Measurements from ENCODE around the gene GALNT14. TPM values are rescaled to one million over a fixed set of nuclear protein-coding genes. Genes with fewer than 3 reads are reported as not detected.

The GALNT14 gene
- polyA plus RNA-seq, 1 experiment, result 0.07 TPM

GRCh38 chr2:30964334-30965005 is 173.8 kb downstream of the GALNT14 start:
- H3K4me3 ChIP-seq (ENCODE audit: low read depth, low read length), result no peak overlapping the region
- ChIA-PET POLR2A (no interaction called here), CTCF (interaction anchor here (0.6 kb wide), 1 partner anchor 799 kb away, joined by 3 read pairs; no protein-coding TSS in a partner anchor)
- no peak for DNase-seq (ENCODE audit: low read depth, low spot score)
- H3K27ac ChIP-seq (ENCODE audit: low read depth, low read length), result no peak overlapping the region
- H3K27me3 ChIP-seq (ENCODE audit: control insufficient read depth, insufficient read depth, low read length), result no peaks in the 10 kb centered on the region
- no peak for TF ChIP-seq CTCF (IDR thresholded peaks at IDR 0.05; ENCODE audit: low read depth, low read length)
- no peaks in the 10 kb centered on the region for H3K9me3 ChIP-seq (ENCODE audit: control insufficient read depth, insufficient read depth, low read length)

GRCh38 chr2:30963184-30963583 is 175.1 kb downstream of the GALNT14 start:
- POLR2A ChIA-PET, result no interaction called here
- Histone ChIP-seq H3K27me3 (ENCODE audit: control insufficient read depth, insufficient read depth, low read length) (no peaks in the 10 kb centered on the region), H3K27ac (ENCODE audit: low read depth, low read length) (no peak overlapping the region), H3K4me3 (ENCODE audit: low read depth, low read length) (no peak overlapping the region), H3K9me3 (ENCODE audit: control insufficient read depth, insufficient read depth, low read length) (no peaks in the 10 kb centered on the region)
- DNase-seq (ENCODE audit: low read depth, low spot score), result no peak
- CTCF ChIA-PET, result no interaction called here
- no peak for TF ChIP-seq CTCF (IDR thresholded peaks at IDR 0.05; ENCODE audit: low read depth, low read length)

- ChIA-PET POLR2A (no interaction called here), CTCF (no interaction called here)
- Histone ChIP-seq H3K4me3 (ENCODE audit: low read depth, low read length) (no peak overlapping the region), H3K27ac (ENCODE audit: low read depth, low read length) (no peak overlapping the region), H3K27me3 (ENCODE audit: control insufficient read depth, insufficient read depth, low read length) (no peaks in the 10 kb centered on the region), H3K9me3 (ENCODE audit: control insufficient read depth, insufficient read depth, low read length) (no peaks in the 10 kb centered on the region)
- TF ChIP-seq CTCF (IDR thresholded peaks at IDR 0.05; ENCODE audit: low read depth, low read length), result no peak
- DNase-seq (ENCODE audit: low read depth, low spot score), result no peak
Observed at GRCh38 chr2:30960213-30960612, 178.0 kb downstream of the GALNT14 start.

- ChIA-PET POLR2A (no interaction called here), CTCF (no interaction called here)
- no peak for DNase-seq (ENCODE audit: low read depth, low spot score)
- Histone ChIP-seq H3K27me3 (ENCODE audit: control insufficient read depth, insufficient read depth, low read length) (no peaks in the 10 kb centered on the region), H3K4me3 (ENCODE audit: low read depth, low read length) (no peak overlapping the region), H3K27ac (ENCODE audit: low read depth, low read length) (no peak overlapping the region), H3K9me3 (ENCODE audit: control insufficient read depth, insufficient read depth, low read length) (no peaks in the 10 kb centered on the region)
- no peak for TF ChIP-seq CTCF (IDR thresholded peaks at IDR 0.05; ENCODE audit: low read depth, low read length)
Observed at GRCh38 chr2:30959653-30960052, 178.6 kb downstream of the GALNT14 start.

- ChIA-PET CTCF (no interaction called here), POLR2A (no interaction called here)
- Histone ChIP-seq H3K4me3 (ENCODE audit: low read depth, low read length) (no peak overlapping the region), H3K27me3 (ENCODE audit: control insufficient read depth, insufficient read depth, low read length) (no peaks in the 10 kb centered on the region), H3K27ac (ENCODE audit: low read depth, low read length) (no peak overlapping the region), H3K9me3 (ENCODE audit: control insufficient read depth, insufficient read depth, low read length) (no peaks in the 10 kb centered on the region)
- no peak for DNase-seq (ENCODE audit: low read depth, low spot score)
- TF ChIP-seq CTCF (IDR thresholded peaks at IDR 0.05; ENCODE audit: low read depth, low read length), result no peak
Observed at GRCh38 chr2:30958918-30959265, 179.3 kb downstream of the GALNT14 start.
